Right lobe of liver (tissue), 4 donors: Measurements from ENCODE around the gene LMAN1.

Experiments used
- CTCF ChIP-seq, 4 donors: fragments of 200-600 bp in 3 of 4; fragments of 450-650 bp in 1 of 4; IDR thresholded peaks; one replicate each; pipeline versions ENCODE4 v1.5.1 to v1.8.0; 2016 to 2022; ENCODE audit warnings: antibody characterized with exemption in 4 of 4, mild to moderate bottlenecking in 2 of 4
- POLR2A ChIP-seq: fragments of 450-650 bp; IDR thresholded peaks from one replicate; pipeline ENCODE4 v1.6.1; 2017; ENCODE audit warnings: antibody characterized with exemption, mild to moderate bottlenecking
- donor health status: DM: no; HTN: no; CAD: no.
- donor health status: DM: no; HTN: no; CAD: no.
- donor health status: DM: no; HTN: yes; CAD: no.

- TF ChIP-seq CTCF (IDR thresholded peaks at IDR 0.05), result no peak
- TF ChIP-seq POLR2A, result no peak
These were observed 24.8 kb upstream of the LMAN1 start for GRCh38 chr18:59383851-59384250.
